GM18519 (cell line): ENCODE results near the gene CNOT2.

Source experiments
- ATAC-seq: cut with Tn5 transposase; IDR thresholded peaks from one replicate; pipeline ENCODE4 v1.9.1; 2021; ENCODE audit warnings: mild to moderate bottlenecking, moderate library complexity; ENCODE audit not compliant: unreplicated experiment, low FRiP score

Gene CNOT2

GRCh38 chr12:70242695-70243509 is at the start of gene CNOT2:
Gene CNOT2, plus strand, starts transcription at chr12:70243433. Its CDS starts 34,794 bp downstream, at chr12:70278227.
- peak; percentile 54 for ATAC-seq

- ATAC-seq, result no peak
Observed at GRCh38 chr12:70194076-70194475, 49.2 kb upstream of the CNOT2 start.

GRCh38 chr12:70196811-70197281 is 46.4 kb upstream of the CNOT2 start:
- no peak for ATAC-seq

GRCh38 chr12:70197345-70197744 is 45.9 kb upstream of the CNOT2 start:
- no peak for ATAC-seq

GRCh38 chr12:70213707-70214106 is 29.5 kb upstream of the CNOT2 start:
- ATAC-seq, result no peak

- ATAC-seq, result no peak
Observed at GRCh38 chr12:70214972-70215617, 28.1 kb upstream of the CNOT2 start.

GRCh38 chr12:70217416-70217815 is 25.8 kb upstream of the CNOT2 start:
- ATAC-seq, result no peak

GRCh38 chr12:70221626-70222025 is 21.6 kb upstream of the CNOT2 start:
- no peak for ATAC-seq

GRCh38 chr12:70227911-70228310 is 15.3 kb upstream of the CNOT2 start:
- no peak for ATAC-seq

GRCh38 chr12:70230934-70231606 is 12.2 kb upstream of the CNOT2 start:
- no peak for ATAC-seq

- ATAC-seq, result no peak
Observed at GRCh38 chr12:70236990-70237389, 6.2 kb upstream of the CNOT2 start.

GRCh38 chr12:70240673-70241072 is 2.6 kb upstream of the CNOT2 start:
- no peak for ATAC-seq

- ATAC-seq, result no peak
Observed at GRCh38 chr12:70241845-70242244, 1.4 kb upstream of the CNOT2 start.

GRCh38 chr12:70243510-70244371 is 508 bp downstream of the CNOT2 start:
- peak; percentile 26 for ATAC-seq

GRCh38 chr12:70244409-70244808 is 1.2 kb downstream of the CNOT2 start:
- no peak for ATAC-seq

GRCh38 chr12:70245458-70245857 is 2.2 kb downstream of the CNOT2 start:
- no peak for ATAC-seq

- no peak for ATAC-seq
Observed at GRCh38 chr12:70246580-70246979, 3.3 kb downstream of the CNOT2 start.

- ATAC-seq, result no peak
Observed at GRCh38 chr12:70247653-70248199, 4.5 kb downstream of the CNOT2 start.

GRCh38 chr12:70248876-70249275 is 5.6 kb downstream of the CNOT2 start:
- no peak for ATAC-seq

- no peak for ATAC-seq
Observed at GRCh38 chr12:70249903-70250302, 6.7 kb downstream of the CNOT2 start.
